PFSK-1 (cell line): ENCODE data around the gene AKAP10.

Source experiments
- FOXP2 ChIP-seq: optimal IDR thresholded peaks from 2 replicates; pipeline ENCODE3; 2011; ENCODE audit warnings: borderline replicate concordance, control low read depth, inconsistent platforms; ENCODE audit not compliant: insufficient read depth; ENCODE audit errors: extremely low read length, extremely low read depth
- POLR2AphosphoS5 ChIP-seq: IDR thresholded peaks from 2 replicates; pipeline ENCODE4 v1.6.1; 2012; ENCODE audit warnings: low read depth, mild to moderate bottlenecking, control low read depth, low read length, moderate library complexity
- REST ChIP-seq, 2 experiments: IDR thresholded peaks; 2 replicates each; pipeline versions ENCODE4 v1.6.1 to v1.8.0; 2011 to 2012; ENCODE audit warnings: low read depth in 2 of 2, low read length in 2 of 2, control low read depth in 1 of 2, inconsistent platforms in 1 of 2, mild to moderate bottlenecking in 1 of 2, moderate library complexity in 1 of 2; ENCODE audit not compliant: insufficient read depth in 1 of 2
- TAF1 ChIP-seq: IDR thresholded peaks from 2 replicates; pipeline ENCODE4 v1.6.1; 2012; ENCODE audit warnings: low read length, control low read depth, borderline replicate concordance; ENCODE audit not compliant: insufficient read depth

GRCh38 chr17:19991252-19991885, 13.7 kb upstream of the AKAP10 start:
- no peak for TF ChIP-seq POLR2AphosphoS5
- no peak for TF ChIP-seq TAF1
- TF ChIP-seq FOXP2, result no peak
- no peak for TF ChIP-seq REST (IDR thresholded peaks at IDR 0.05; ENCODE audit: insufficient read depth in 1 of 2, low read depth in 2 of 2, low read length in 2 of 2)
